ENCODE measurements around the gene CYB561A3. TPM values are rescaled to one million over a fixed set of nuclear protein-coding genes. Genes with fewer than 3 reads are reported as not detected.

Gene CYB561A3
- total RNA-seq, result 16.7 TPM

GRCh38 chr11:61361741-61362541 lies at the start of gene CYB561A3, which contains the start of gene TMEM138:
Gene CYB561A3 (minus strand): TSS chr11:61361882. CDS start chr11:61356713, 5,169 bp downstream.
Gene TMEM138 (plus strand): TSS chr11:61362374. CDS start chr11:61364391, 2,017 bp downstream.

DNA sequence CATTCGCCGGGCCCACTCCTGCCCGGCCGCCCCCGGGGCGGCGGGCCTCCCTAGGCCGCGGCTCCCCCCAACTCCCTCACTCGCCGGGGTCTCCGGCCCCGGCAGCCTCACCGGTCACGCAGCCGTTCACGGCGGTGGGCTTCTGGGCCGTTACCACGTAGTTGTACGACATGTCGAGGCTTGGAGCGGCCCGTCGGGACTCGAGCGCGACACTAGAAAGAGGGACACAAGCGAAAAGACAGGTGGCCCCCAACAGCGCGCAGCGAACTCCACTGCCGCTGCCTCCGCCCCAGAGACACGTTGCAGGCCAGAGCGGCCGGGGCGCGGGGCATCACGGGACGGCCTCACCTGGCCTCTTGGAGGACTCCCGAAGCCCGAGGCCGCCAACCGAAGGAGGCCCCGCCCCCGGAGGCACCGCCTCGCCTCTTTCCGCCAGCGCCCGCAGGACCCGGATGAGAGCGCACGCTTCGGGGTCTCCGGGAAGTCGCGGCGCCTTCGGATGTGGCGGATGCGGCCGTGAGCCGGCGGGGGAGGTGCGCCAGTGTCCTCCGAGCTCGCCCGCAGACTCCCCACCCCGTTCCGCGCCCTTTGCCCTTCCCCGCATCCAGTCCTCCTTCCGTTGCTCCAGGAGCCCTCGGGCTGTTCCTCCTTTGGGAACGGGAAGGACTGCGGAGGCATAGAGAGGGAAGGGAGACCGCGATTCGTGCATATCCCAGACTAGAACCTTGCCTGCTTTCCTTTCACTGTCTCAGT lies 28.7 kb downstream of the CYB561A3 start, which contains the start of the genes DDB1 and TKFC:
DDB1 (minus strand) TSS at position 309 of the 753 bp plus-strand sequence; CDS start at position 172, 137 bp downstream.
TKFC (plus strand) TSS at position 432 of the 753 bp plus-strand sequence. CDS start 1,501 bp downstream, outside the sequence.

Other genes starting within 250 kb of the CYB561A3 start
- gene VPS37C, start 200.5 kb downstream of the CYB561A3 start, total RNA-seq, result 12.5 TPM
- gene PGA3, start 158.4 kb downstream of the CYB561A3 start, total RNA-seq, result not detected
- 1.1 TPM for gene PGA4, start 139.5 kb downstream of the CYB561A3 start, total RNA-seq
- gene PGA5, start 120.7 kb downstream of the CYB561A3 start, total RNA-seq, result not detected
- 2.5 TPM for gene VWCE, start 66.6 kb downstream of the CYB561A3 start, total RNA-seq
- gene DDB1, start 28.8 kb downstream of the CYB561A3 start, total RNA-seq, result 266 TPM
- 18.3 TPM for gene TKFC, start 28.7 kb downstream of the CYB561A3 start, total RNA-seq
- gene TMEM138, start 492 bp upstream of the CYB561A3 start, total RNA-seq, result 31.0 TPM
- 24.3 TPM for gene TMEM216, start 30.7 kb upstream of the CYB561A3 start, total RNA-seq
- gene CPSF7, start 68.1 kb upstream of the CYB561A3 start, total RNA-seq, result 47.7 TPM
- gene SDHAF2, start 68.2 kb upstream of the CYB561A3 start, total RNA-seq, result 29.4 TPM
- 0.22 TPM for gene LRRC10B, start 146.9 kb upstream of the CYB561A3 start, total RNA-seq
- 27.4 TPM for gene SYT7, start 219.2 kb upstream of the CYB561A3 start, total RNA-seq